ENCODE measurements around the gene CLCF1. TPM values are rescaled to one million over a fixed set of nuclear protein-coding genes. Genes with fewer than 3 reads are reported as not detected.
A peak's percentile ranks its signal among the peaks of the same experiment; 100 is the strongest.

The CLCF1 gene
- total and polyA plus RNA-seq, 2 donors (not counting 3 experiments of a cell fraction or from before 2014, with no cell fraction given): 5.8 to 6.5 TPM

DNA sequence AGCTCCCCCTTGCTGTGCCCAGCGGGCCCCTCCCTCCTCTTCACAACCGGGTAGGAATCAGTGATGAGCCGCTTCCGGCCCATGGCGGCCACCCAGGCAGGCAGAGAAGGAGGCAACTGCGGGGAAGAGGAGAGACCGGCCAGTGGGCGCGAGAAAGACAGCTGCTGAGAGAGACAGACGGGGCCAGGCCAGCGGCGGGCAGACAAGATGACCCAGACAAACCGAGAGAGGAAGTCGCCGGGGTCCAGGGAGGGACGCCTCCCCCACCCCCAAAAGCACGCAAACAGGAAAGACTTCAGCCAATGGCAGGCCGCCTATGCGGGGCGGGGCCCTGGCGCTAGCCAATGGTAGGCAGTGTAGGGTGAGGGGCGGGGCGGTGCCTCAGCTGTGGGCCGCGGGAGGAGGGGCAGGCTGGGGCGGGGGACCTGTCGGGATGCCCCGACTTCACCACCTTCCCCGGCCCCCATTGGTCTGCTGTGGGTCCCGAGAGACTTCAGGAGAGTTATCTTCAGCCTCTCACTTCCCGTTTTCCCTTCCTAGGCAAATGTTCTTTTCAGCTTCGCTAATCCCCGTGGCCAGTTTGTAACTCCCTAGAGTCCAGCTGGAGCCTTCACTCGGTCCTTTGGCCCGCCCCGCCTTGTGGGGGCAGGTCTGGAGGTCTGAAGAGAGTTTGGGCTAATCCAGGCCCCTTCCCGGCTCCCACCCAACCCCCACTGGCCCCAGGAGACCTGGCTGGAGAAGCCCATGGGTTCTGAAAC lies 19.9 kb downstream of the CLCF1 start, which contains the start of gene POLD4:
Gene POLD4 (minus strand): TSS at position 230 of the 758 bp plus-strand sequence. CDS start 147 bp downstream, at position 83.
- dilution Hi-C loops (cut with MboI; ENCODE audit: extremely low pct_ligation_motif_present, low sequenced_read_pairs): no loop called here
- Histone ChIP-seq H3K27me3 (ENCODE audit: control insufficient read depth in 2 of 2, insufficient read depth in 2 of 2, low read length in 2 of 2) (no peaks in the 10 kb centered on the region), H3K9me1 (replicated peaks; ENCODE audit: control insufficient read depth, extremely low read depth, insufficient read depth, low read length) (no peaks in the 10 kb centered on the region), H3K9me3 (replicated peaks; ENCODE audit: control insufficient read depth, insufficient read depth, low read length) (no peaks in the 10 kb centered on the region), H3K36me3 (ENCODE audit: control insufficient read depth in 2 of 2, extremely low read depth in 1 of 2, insufficient read depth in 2 of 2, low read length in 2 of 2) (no peaks in the 10 kb centered on the region), H3K4me3 (replicated peaks in 1 of 3; ENCODE audit: insufficient read depth in 1 of 3, low read depth in 1 of 3, low read length in 3 of 3) (peak within 1 kb of the TSS; percentile 19 to 76 (median 53)), H3K9ac (replicated peaks; ENCODE audit: extremely low read depth, insufficient read depth, low read length) (peak within 1 kb of the TSS; percentile 76), H4K20me1 (replicated peaks; ENCODE audit: control insufficient read depth, extremely low read depth, insufficient read depth, low read length) (no peaks in the 10 kb centered on the region), H3K79me2 (ENCODE audit: control insufficient read depth, insufficient read depth, low read length) (peaks cover 4% of the 10 kb centered on the region), H3K4me1 (ENCODE audit: control insufficient read depth, extremely low read depth, insufficient read depth, low read length) (peaks cover 47% of the 10 kb centered on the region), H3K4me2 (ENCODE audit: insufficient read depth, low read length) (peak within 1 kb of the TSS; percentile 46), H3K27ac (ENCODE audit: insufficient read depth, low read depth, low read length) (peak within 1 kb of the TSS; percentile 78), H2AFZ (ENCODE audit: low read depth, low read length) (peak within 1 kb of the TSS; percentile 8)
- CTCF ChIA-PET: interaction anchor here (0.5 to 15.0 kb wide), 12 partner anchors 8 to 227 kb away, joined by 3 to 1051 read pairs (median 5); partner anchors contain the start of genes CLCF1, PPP1CA, RAD9A and SSH3
- FAIRE-seq (peak; percentile 96), DNase-seq (ENCODE audit: low read depth, low spot score) (peak; percentile 97)
- intact Hi-C loops (cut with micrococcal nuclease): loop anchor here (1.0 to 2.0 kb wide), 3 partner anchors 36 to 155 kb away; partner anchors contain the start of genes CDK2AP2 and TMEM134
- POLR2A ChIA-PET: interaction anchor here (0.5 to 1.8 kb wide), 5 partner anchors 17 to 230 kb away, joined by 3 to 5 read pairs (median 4); partner anchors contain the start of gene GSTP1
- no TSS peak for BruUV-seq (replicated peaks)
- TF ChIP-seq EZH2 (IDR thresholded peaks at IDR 0.05; ENCODE audit: borderline replicate concordance, low read depth, low read length, severe bottlenecking) (no peak), POLR2AphosphoS5 (IDR thresholded peaks at IDR 0.05; ENCODE audit: insufficient read depth, low read depth, low read length) (peak; percentile 81), POLR2A (IDR thresholded peaks at IDR 0.05; ENCODE audit: low read depth, low read length) (peak; percentile 95)

DNA sequence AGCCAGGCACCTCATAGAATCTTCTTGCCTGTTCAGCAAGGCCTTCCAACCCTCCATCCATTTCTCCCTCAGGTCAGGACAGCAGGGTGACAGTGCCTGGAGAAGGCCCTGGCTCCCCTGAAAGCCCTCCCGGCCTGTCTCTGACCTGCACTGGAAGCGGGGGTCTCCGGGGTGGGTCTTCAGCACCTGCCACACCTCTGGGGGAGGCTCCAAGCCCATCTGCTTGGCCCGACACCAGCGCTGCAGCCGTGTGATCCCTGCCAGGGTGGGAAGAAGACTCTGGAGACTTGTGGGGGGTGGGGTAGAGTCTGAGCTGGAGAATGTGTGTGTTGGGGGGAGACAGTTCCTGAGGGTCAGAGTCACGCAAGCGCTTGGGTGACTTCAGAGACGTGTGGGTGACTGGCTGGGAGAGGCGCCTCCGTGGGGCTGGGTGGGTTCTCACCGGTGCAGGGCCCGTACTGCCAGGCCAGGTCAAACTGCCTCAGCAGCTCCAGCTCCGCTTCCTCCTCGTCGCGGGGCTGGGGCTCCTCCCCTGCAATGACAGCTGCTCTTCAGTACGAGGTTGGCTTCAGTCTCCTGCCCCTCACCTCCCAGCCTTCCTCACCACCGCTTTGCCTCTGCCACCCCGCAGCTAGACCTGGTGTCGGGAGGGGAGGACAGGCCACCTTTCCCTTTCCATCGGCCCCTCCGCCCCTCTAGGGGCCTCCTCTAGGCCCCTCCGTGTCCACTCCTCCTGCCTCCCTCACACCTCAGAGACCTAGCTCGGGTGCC lies 20.7 kb downstream of the CLCF1 start:
- TF ChIP-seq JUN (IDR thresholded peaks at IDR 0.05; ENCODE audit: borderline replicate concordance, insufficient read depth, insufficient read length, low read depth): no peak
- TF ChIP-seq POLR2A (IDR thresholded peaks at IDR 0.05; ENCODE audit: low read depth, low read length): peak; percentile 34
- Histone ChIP-seq H3K9ac (replicated peaks; ENCODE audit: extremely low read depth, insufficient read depth, low read length) (peak overlapping the region; percentile 76), H3K27me3 (ENCODE audit: control insufficient read depth in 2 of 2, insufficient read depth in 2 of 2, low read length in 2 of 2) (no peaks in the 10 kb centered on the region), H3K9me1 (replicated peaks; ENCODE audit: control insufficient read depth, extremely low read depth, insufficient read depth, low read length) (no peaks in the 10 kb centered on the region), H3K36me3 (ENCODE audit: control insufficient read depth in 2 of 2, extremely low read depth in 1 of 2, insufficient read depth in 2 of 2, low read length in 2 of 2) (no peaks in the 10 kb centered on the region), H3K4me3 (replicated peaks in 1 of 3; ENCODE audit: insufficient read depth in 1 of 3, low read depth in 1 of 3, low read length in 3 of 3) (peak overlapping the region; percentile 19 to 76 (median 53)), H3K27ac (ENCODE audit: insufficient read depth, low read depth, low read length) (peak overlapping the region; percentile 78), H2AFZ (ENCODE audit: low read depth, low read length) (peak overlapping the region; percentile 8), H3K79me2 (ENCODE audit: control insufficient read depth, insufficient read depth, low read length) (peaks cover 4% of the 10 kb centered on the region), H3K4me1 (ENCODE audit: control insufficient read depth, extremely low read depth, insufficient read depth, low read length) (peaks cover 50% of the 10 kb centered on the region), H4K20me1 (replicated peaks; ENCODE audit: control insufficient read depth, extremely low read depth, insufficient read depth, low read length) (no peaks in the 10 kb centered on the region), H3K9me3 (replicated peaks; ENCODE audit: control insufficient read depth, insufficient read depth, low read length) (no peaks in the 10 kb centered on the region), H3K4me2 (ENCODE audit: insufficient read depth, low read length) (peak overlapping the region; percentile 32)
- DNase-seq (ENCODE audit: low read depth, low spot score) (no peak), FAIRE-seq (no peak)
- TSS peak; percentile 64 for BruUV-seq (replicated peaks)
- ChIA-PET POLR2A (interaction anchor here (1.0 to 1.8 kb wide), 3 partner anchors 17 to 231 kb away, joined by 3 to 5 read pairs (median 4); partner anchors contain the start of gene GSTP1), CTCF (interaction anchor here (0.7 to 15.0 kb wide), 7 partner anchors 9 to 75 kb away, joined by 3 to 1051 read pairs (median 5); partner anchors contain the start of genes CLCF1, PPP1CA and SSH3)
- intact Hi-C loops (cut with micrococcal nuclease): loop anchor here (1.0 to 2.0 kb wide), 3 partner anchors 35 to 156 kb away; partner anchors contain the start of genes CDK2AP2 and TMEM134
- dilution Hi-C loops (cut with MboI; ENCODE audit: extremely low pct_ligation_motif_present, low sequenced_read_pairs): no loop called here

Measured in endothelial cell of umbilical vein (primary cell).